B cell (primary cell): ENCODE measurements around the gene DDX10.

Experiments used
- EZH2 ChIP-seq: IDR thresholded peaks from 2 replicates; pipeline ENCODE4 v1.6.1; 2012; ENCODE audit warnings: borderline replicate concordance, low read depth, mild to moderate bottlenecking, moderate library complexity, low read length; ENCODE audit not compliant: insufficient read depth, poor library complexity, severe bottlenecking
- TF ChIP-seq, protein P1 (sequence below): fragments of 200-600 bp; IDR thresholded peaks from one replicate; pipeline ENCODE4 v1.8.0; 2022; ENCODE audit warnings: antibody characterized with exemption, mild to moderate bottlenecking

DNA sequence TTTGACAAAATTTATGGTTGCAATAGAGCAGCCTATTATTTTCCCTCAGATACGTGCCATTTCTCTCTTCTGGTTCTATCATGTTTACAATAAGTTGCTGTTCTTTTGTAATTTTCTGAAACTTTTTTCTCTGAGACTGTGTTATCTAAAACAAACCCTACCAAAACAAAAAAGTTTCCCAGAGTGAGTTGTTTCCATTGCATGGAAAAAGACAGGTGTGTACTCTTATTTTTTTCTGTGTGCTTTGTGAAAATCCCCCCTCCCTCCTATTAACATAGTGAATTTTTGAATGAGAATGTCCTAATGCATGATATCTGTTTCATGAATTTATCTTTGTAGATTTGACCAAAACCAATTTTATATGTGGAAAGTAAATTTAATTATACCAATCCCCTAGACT is 137.6 kb downstream of the DDX10 start:
- TF ChIP-seq, protein P1, sequence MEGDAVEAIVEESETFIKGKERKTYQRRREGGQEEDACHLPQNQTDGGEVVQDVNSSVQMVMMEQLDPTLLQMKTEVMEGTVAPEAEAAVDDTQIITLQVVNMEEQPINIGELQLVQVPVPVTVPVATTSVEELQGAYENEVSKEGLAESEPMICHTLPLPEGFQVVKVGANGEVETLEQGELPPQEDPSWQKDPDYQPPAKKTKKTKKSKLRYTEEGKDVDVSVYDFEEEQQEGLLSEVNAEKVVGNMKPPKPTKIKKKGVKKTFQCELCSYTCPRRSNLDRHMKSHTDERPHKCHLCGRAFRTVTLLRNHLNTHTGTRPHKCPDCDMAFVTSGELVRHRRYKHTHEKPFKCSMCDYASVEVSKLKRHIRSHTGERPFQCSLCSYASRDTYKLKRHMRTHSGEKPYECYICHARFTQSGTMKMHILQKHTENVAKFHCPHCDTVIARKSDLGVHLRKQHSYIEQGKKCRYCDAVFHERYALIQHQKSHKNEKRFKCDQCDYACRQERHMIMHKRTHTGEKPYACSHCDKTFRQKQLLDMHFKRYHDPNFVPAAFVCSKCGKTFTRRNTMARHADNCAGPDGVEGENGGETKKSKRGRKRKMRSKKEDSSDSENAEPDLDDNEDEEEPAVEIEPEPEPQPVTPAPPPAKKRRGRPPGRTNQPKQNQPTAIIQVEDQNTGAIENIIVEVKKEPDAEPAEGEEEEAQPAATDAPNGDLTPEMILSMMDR, result no peak
- no peak for TF ChIP-seq EZH2
